HepG2 (cell line): ENCODE results near the gene DLG2.

Experiments used
- ZNF292 ChIP-seq: sonication (generic); formaldehyde crosslinking; IDR thresholded peaks from 2 replicates; pipeline ENCODE4 v1.8.1; 2022; ENCODE audit warnings: mild to moderate bottlenecking, low read depth, missing genetic modification reagents, borderline replicate concordance
- TF ChIP-seq, protein P1 (sequence below): sonication (generic); formaldehyde crosslinking; IDR thresholded peaks from 2 replicates; pipeline ENCODE4; 2020; ENCODE audit warnings: missing genetic modification reagents, mild to moderate bottlenecking, borderline replicate concordance
- TF ChIP-seq, protein P2 (sequence below): sonication (generic); formaldehyde crosslinking; IDR thresholded peaks from 2 replicates; pipeline ENCODE4 v1.8.0; 2022; ENCODE audit warnings: low read depth, missing genetic modification reagents
- TF ChIP-seq, protein P3 (sequence below): sonication (generic); formaldehyde crosslinking; IDR thresholded peaks from 2 replicates; pipeline ENCODE4 v1.5.0; 2020; ENCODE audit warnings: mild to moderate bottlenecking, missing genetic modification reagents, moderate library complexity

DNA sequence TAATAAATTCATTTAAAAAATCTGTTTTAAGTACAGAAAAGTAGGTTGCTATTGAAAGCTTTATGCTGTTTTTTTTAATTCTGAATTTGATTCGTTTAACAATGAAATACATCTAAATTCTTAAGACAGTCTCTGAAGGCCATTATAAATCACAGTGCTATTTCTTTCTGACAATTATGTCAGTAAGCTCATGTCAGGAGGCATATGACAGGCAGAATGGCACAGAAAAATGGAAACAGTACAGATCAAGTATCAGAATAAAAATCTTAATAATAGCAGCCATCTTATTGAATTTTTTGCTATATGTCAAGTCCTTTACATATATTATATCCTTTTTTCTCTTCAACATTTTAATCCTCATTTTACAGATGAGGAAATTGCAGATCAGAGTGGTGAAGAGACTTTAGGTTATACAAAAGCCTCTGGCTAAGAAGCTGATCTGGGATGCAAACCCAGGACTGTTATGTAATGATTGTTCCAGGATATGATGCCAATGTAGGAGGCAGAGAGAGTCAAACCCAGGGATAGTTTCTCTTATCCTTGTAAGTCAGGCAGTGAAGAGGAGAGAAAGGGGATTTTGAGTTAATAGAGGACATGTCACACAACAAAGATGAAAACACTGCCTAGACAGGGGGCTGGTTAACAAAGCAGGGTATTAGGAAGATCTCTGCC lies 2057.9 kb downstream of the DLG2 start:
- TF ChIP-seq ZNF292: no peak
- TF ChIP-seq, protein P1, sequence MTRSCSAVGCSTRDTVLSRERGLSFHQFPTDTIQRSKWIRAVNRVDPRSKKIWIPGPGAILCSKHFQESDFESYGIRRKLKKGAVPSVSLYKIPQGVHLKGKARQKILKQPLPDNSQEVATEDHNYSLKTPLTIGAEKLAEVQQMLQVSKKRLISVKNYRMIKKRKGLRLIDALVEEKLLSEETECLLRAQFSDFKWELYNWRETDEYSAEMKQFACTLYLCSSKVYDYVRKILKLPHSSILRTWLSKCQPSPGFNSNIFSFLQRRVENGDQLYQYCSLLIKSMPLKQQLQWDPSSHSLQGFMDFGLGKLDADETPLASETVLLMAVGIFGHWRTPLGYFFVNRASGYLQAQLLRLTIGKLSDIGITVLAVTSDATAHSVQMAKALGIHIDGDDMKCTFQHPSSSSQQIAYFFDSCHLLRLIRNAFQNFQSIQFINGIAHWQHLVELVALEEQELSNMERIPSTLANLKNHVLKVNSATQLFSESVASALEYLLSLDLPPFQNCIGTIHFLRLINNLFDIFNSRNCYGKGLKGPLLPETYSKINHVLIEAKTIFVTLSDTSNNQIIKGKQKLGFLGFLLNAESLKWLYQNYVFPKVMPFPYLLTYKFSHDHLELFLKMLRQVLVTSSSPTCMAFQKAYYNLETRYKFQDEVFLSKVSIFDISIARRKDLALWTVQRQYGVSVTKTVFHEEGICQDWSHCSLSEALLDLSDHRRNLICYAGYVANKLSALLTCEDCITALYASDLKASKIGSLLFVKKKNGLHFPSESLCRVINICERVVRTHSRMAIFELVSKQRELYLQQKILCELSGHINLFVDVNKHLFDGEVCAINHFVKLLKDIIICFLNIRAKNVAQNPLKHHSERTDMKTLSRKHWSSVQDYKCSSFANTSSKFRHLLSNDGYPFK (CRISPR knock-in tag): no peak
- TF ChIP-seq, protein P2, sequence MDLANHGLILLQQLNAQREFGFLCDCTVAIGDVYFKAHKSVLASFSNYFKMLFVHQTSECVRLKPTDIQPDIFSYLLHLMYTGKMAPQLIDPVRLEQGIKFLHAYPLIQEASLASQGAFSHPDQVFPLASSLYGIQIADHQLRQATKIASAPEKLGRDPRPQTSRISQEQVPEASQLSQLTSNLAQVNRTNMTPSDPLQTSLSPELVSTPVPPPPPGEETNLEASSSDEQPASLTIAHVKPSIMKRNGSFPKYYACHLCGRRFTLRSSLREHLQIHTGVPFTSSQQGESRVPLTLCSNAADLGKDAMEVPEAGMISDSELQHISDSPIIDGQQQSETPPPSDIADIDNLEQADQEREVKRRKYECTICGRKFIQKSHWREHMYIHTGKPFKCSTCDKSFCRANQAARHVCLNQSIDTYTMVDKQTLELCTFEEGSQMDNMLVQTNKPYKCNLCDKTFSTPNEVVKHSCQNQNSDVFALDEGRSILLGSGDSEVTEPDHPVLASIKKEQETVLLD (CRISPR knock-in tag): no peak
- TF ChIP-seq, protein P3, sequence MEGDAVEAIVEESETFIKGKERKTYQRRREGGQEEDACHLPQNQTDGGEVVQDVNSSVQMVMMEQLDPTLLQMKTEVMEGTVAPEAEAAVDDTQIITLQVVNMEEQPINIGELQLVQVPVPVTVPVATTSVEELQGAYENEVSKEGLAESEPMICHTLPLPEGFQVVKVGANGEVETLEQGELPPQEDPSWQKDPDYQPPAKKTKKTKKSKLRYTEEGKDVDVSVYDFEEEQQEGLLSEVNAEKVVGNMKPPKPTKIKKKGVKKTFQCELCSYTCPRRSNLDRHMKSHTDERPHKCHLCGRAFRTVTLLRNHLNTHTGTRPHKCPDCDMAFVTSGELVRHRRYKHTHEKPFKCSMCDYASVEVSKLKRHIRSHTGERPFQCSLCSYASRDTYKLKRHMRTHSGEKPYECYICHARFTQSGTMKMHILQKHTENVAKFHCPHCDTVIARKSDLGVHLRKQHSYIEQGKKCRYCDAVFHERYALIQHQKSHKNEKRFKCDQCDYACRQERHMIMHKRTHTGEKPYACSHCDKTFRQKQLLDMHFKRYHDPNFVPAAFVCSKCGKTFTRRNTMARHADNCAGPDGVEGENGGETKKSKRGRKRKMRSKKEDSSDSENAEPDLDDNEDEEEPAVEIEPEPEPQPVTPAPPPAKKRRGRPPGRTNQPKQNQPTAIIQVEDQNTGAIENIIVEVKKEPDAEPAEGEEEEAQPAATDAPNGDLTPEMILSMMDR (CRISPR knock-in tag): no peak
